Osteocyte (in vitro differentiated cells): Measurements from ENCODE around the gene NIPA2. TPM values are rescaled to one million over a fixed set of nuclear protein-coding genes. Genes with fewer than 3 reads are reported as not detected.

Experiments used
- DNase-seq: peaks from one replicate; pipeline ENCODE4 v3.0.0; 2021; ENCODE audit warnings: mixed read lengths; ENCODE audit not compliant: unreplicated experiment; ENCODE audit errors: extremely low spot score
- H3K27ac Mint-ChIP-seq: one replicate; pipeline ENCODE4 v1.8.0; 2021; ENCODE audit warnings: mild to moderate bottlenecking, mixed read lengths; ENCODE audit not compliant: unreplicated experiment
- H3K27me3 Mint-ChIP-seq: one replicate; pipeline ENCODE4 v1.8.0; 2021; ENCODE audit warnings: mixed read lengths; ENCODE audit not compliant: unreplicated experiment
- H3K36me3 Mint-ChIP-seq: one replicate; pipeline ENCODE4 v1.8.0; 2021; ENCODE audit warnings: mixed read lengths; ENCODE audit not compliant: unreplicated experiment
- H3K4me1 Mint-ChIP-seq: one replicate; pipeline ENCODE4 v1.8.0; 2021; ENCODE audit warnings: mixed read lengths; ENCODE audit not compliant: unreplicated experiment
- H3K4me3 Mint-ChIP-seq: one replicate; pipeline ENCODE4 v1.8.0; 2021; ENCODE audit warnings: mild to moderate bottlenecking, moderate library complexity, mixed read lengths; ENCODE audit not compliant: unreplicated experiment
- H3K9me3 Mint-ChIP-seq: one replicate; pipeline ENCODE4 v1.8.0; 2021; ENCODE audit warnings: mixed read lengths; ENCODE audit not compliant: unreplicated experiment
- CTCF ChIP-seq: fragments of 200-600 bp; sonication (generic); IDR thresholded peaks from 2 replicates; pipeline ENCODE4 v1.5.0; 2021; ENCODE audit warnings: antibody characterized with exemption, mild to moderate bottlenecking, moderate library complexity
- total RNA-seq: library from RNA; stranded (reverse); gene quantifications from 2 replicates; pipeline ENCODE4 v1.2.1, GENCODE V29; 2021

NIPA2 gene
- total RNA-seq, 1 donor from 2014 or later, result 57.1 TPM

GRCh38 chr15:22883196-22883595 lies 44.7 kb downstream of the NIPA2 start:
- Mint-ChIP-seq H3K27me3 (no peaks in the 10 kb centered on the region), H3K4me1 (peaks cover 12% of the 10 kb centered on the region), H3K27ac (no peak overlapping the region), H3K9me3 (no peaks in the 10 kb centered on the region), H3K4me3 (no peak overlapping the region), H3K36me3 (peaks cover 36% of the 10 kb centered on the region)
- no peak for DNase-seq
- TF ChIP-seq CTCF, result no peak

GRCh38 chr15:22884344-22884743 lies 45.9 kb downstream of the NIPA2 start:
- no peak for TF ChIP-seq CTCF
- DNase-seq, result no peak
- Mint-ChIP-seq H3K9me3 (no peaks in the 10 kb centered on the region), H3K4me3 (no peak overlapping the region), H3K4me1 (peaks cover 15% of the 10 kb centered on the region), H3K27me3 (no peaks in the 10 kb centered on the region), H3K36me3 (peaks cover 32% of the 10 kb centered on the region), H3K27ac (no peak overlapping the region)

- no peak for DNase-seq
- Mint-ChIP-seq H3K27me3 (no peaks in the 10 kb centered on the region), H3K36me3 (peaks cover 33% of the 10 kb centered on the region), H3K4me3 (no peak overlapping the region), H3K9me3 (no peaks in the 10 kb centered on the region), H3K4me1 (peaks cover 15% of the 10 kb centered on the region), H3K27ac (no peak overlapping the region)
- no peak for TF ChIP-seq CTCF
Measured at GRCh38 chr15:22885120-22885519, 46.7 kb downstream of the NIPA2 start.

- TF ChIP-seq CTCF, result no peak
- Mint-ChIP-seq H3K27me3 (no peaks in the 10 kb centered on the region), H3K27ac (peak overlapping the region; percentile 86), H3K9me3 (no peaks in the 10 kb centered on the region), H3K36me3 (peaks cover 19% of the 10 kb centered on the region), H3K4me3 (no peak overlapping the region), H3K4me1 (peaks cover 15% of the 10 kb centered on the region)
- DNase-seq, result no peak
Measured at GRCh38 chr15:22887157-22887951, 48.9 kb downstream of the NIPA2 start.

GRCh38 chr15:22888120-22888859 lies 49.8 kb downstream of the NIPA2 start:
- Mint-ChIP-seq H3K36me3 (peaks cover 24% of the 10 kb centered on the region), H3K27ac (peak overlapping the region; percentile 86)

More at GRCh38 chr15:22888120-22888859, 49.8 kb downstream of the NIPA2 start:
- no peak for DNase-seq
- Mint-ChIP-seq H3K9me3 (no peaks in the 10 kb centered on the region), H3K4me3 (no peak overlapping the region), H3K27me3 (no peaks in the 10 kb centered on the region), H3K4me1 (peaks cover 15% of the 10 kb centered on the region)
- no peak for TF ChIP-seq CTCF
